Duodenal mucosa (tissue), 2 donors: Measurements from ENCODE around the gene MAPKBP1.

Experiments
- H3K27ac ChIP-seq: one replicate; pipeline ENCODE4 v1.7.0; 2013; ENCODE audit warnings: low read depth, low read length
- H3K27me3 ChIP-seq, 2 donors: one replicate each; pipeline ENCODE4 v1.7.0; 2013; ENCODE audit warnings: low read length in 2 of 2, control low read depth in 1 of 2; ENCODE audit not compliant: insufficient read depth in 2 of 2, control insufficient read depth in 1 of 2
- H3K36me3 ChIP-seq, 2 donors: one replicate each; pipeline ENCODE4 v1.7.0; 2013; ENCODE audit warnings: low read length in 2 of 2, control low read depth in 1 of 2; ENCODE audit not compliant: insufficient read depth in 2 of 2, control insufficient read depth in 1 of 2
- H3K4me1 ChIP-seq, 2 donors: one replicate each; pipeline ENCODE4 v1.7.0; 2013; ENCODE audit warnings: low read length in 2 of 2, control low read depth in 1 of 2; ENCODE audit not compliant: insufficient read depth in 2 of 2, control insufficient read depth in 1 of 2
- H3K4me3 ChIP-seq, 2 donors: one replicate each; pipeline ENCODE4 v1.7.0; 2013; ENCODE audit warnings: low read length in 2 of 2, low read depth in 1 of 2
- H3K9ac ChIP-seq, 2 donors: one replicate each; pipeline ENCODE4 v1.7.0; 2013; ENCODE audit warnings: low read length in 2 of 2, low read depth in 1 of 2
- H3K9me3 ChIP-seq, 2 donors: one replicate each; pipeline ENCODE4 v1.7.0; 2013; ENCODE audit warnings: low read length in 2 of 2, control low read depth in 1 of 2; ENCODE audit not compliant: control insufficient read depth in 1 of 2

The MAPKBP1 gene

GRCh38 chr15:41814534-41814933, 40.2 kb downstream of the MAPKBP1 start:
- Histone ChIP-seq H3K27ac (no peak overlapping the region), H3K36me3 (peaks cover 21 to 70% of the 10 kb centered on the region in 2 donors), H3K4me1 (no peaks in the 10 kb centered on the region)

GRCh38 chr15:41816788-41817187, 42.5 kb downstream of the MAPKBP1 start:
- H3K9ac ChIP-seq, result no peak overlapping the region
- H3K27me3 ChIP-seq, result no peaks in the 10 kb centered on the region
- no peaks in the 10 kb centered on the region for H3K9me3 ChIP-seq
- H3K4me1 ChIP-seq, result peaks cover 6% of the 10 kb centered on the region in 2 donors
- H3K27ac ChIP-seq, result no peak overlapping the region
- peaks cover 21 to 84% of the 10 kb centered on the region in 2 donors for H3K36me3 ChIP-seq
- no peak overlapping the region for H3K4me3 ChIP-seq

More at GRCh38 chr15:41814534-41814933, 40.2 kb downstream of the MAPKBP1 start:
- H3K9me3 ChIP-seq, result no peaks in the 10 kb centered on the region
- H3K4me3 ChIP-seq, result no peak overlapping the region
- H3K9ac ChIP-seq, result no peak overlapping the region
- H3K27me3 ChIP-seq, result no peaks in the 10 kb centered on the region

- Histone ChIP-seq H3K36me3 (peaks cover 20 to 87% of the 10 kb centered on the region in 2 donors), H3K9ac (no peak overlapping the region)
Observed at GRCh38 chr15:41817327-41817726, 43.0 kb downstream of the MAPKBP1 start.

GRCh38 chr15:41817781-41818180, 43.5 kb downstream of the MAPKBP1 start:
- H3K36me3 ChIP-seq, result peaks cover 17 to 87% of the 10 kb centered on the region in 2 donors
- H3K4me1 ChIP-seq, result peaks cover 6 to 7% of the 10 kb centered on the region in 2 donors
- no peak overlapping the region for H3K27ac ChIP-seq
- no peaks in the 10 kb centered on the region for H3K27me3 ChIP-seq
- no peaks in the 10 kb centered on the region for H3K9me3 ChIP-seq
- no peak overlapping the region for H3K4me3 ChIP-seq
- no peak overlapping the region for H3K9ac ChIP-seq

More at GRCh38 chr15:41817327-41817726, 43.0 kb downstream of the MAPKBP1 start:
- no peak overlapping the region for H3K4me3 ChIP-seq
- H3K27me3 ChIP-seq, result no peaks in the 10 kb centered on the region
- H3K4me1 ChIP-seq, result peaks cover 6 to 7% of the 10 kb centered on the region in 2 donors
- no peak overlapping the region for H3K27ac ChIP-seq
- H3K9me3 ChIP-seq, result no peaks in the 10 kb centered on the region

- no peaks in the 10 kb centered on the region for H3K27me3 ChIP-seq
- H3K36me3 ChIP-seq, result peaks cover 30 to 86% of the 10 kb centered on the region in 2 donors
- no peaks in the 10 kb centered on the region for H3K9me3 ChIP-seq
- H3K4me1 ChIP-seq, result peaks cover 6 to 7% of the 10 kb centered on the region in 2 donors
- H3K4me3 ChIP-seq, result no peak overlapping the region
- no peak overlapping the region for H3K27ac ChIP-seq
- H3K9ac ChIP-seq, result no peak overlapping the region
Observed at GRCh38 chr15:41819455-41820050, 45.3 kb downstream of the MAPKBP1 start.

- Histone ChIP-seq H3K4me3 (no peak overlapping the region), H3K27ac (no peak overlapping the region), H3K9ac (no peak overlapping the region), H3K27me3 (no peaks in the 10 kb centered on the region), H3K36me3 (peaks cover 30 to 75% of the 10 kb centered on the region in 2 donors), H3K9me3 (no peaks in the 10 kb centered on the region), H3K4me1 (peaks cover 6 to 7% of the 10 kb centered on the region in 2 donors)
Observed at GRCh38 chr15:41820791-41821423, 46.6 kb downstream of the MAPKBP1 start.

- peaks cover 30 to 65% of the 10 kb centered on the region in 2 donors for H3K36me3 ChIP-seq
- no peak overlapping the region for H3K9ac ChIP-seq
- no peak overlapping the region for H3K27ac ChIP-seq
Observed at GRCh38 chr15:41821831-41822230, 47.5 kb downstream of the MAPKBP1 start.

GRCh38 chr15:41822471-41822870, 48.2 kb downstream of the MAPKBP1 start:
- peaks cover 7 to 10% of the 10 kb centered on the region in 2 donors for H3K4me1 ChIP-seq
- no peak overlapping the region for H3K27ac ChIP-seq
- H3K36me3 ChIP-seq, result peaks cover 28 to 59% of the 10 kb centered on the region in 2 donors

More at GRCh38 chr15:41821831-41822230, 47.5 kb downstream of the MAPKBP1 start:
- H3K4me1 ChIP-seq, result peaks cover 6 to 7% of the 10 kb centered on the region in 2 donors
- H3K4me3 ChIP-seq, result no peak overlapping the region
- H3K9me3 ChIP-seq, result no peaks in the 10 kb centered on the region
- no peaks in the 10 kb centered on the region for H3K27me3 ChIP-seq

GRCh38 chr15:41822957-41823356, 48.7 kb downstream of the MAPKBP1 start:
- peaks cover 7 to 12% of the 10 kb centered on the region in 2 donors for H3K4me1 ChIP-seq
- H3K9ac ChIP-seq, result no peak overlapping the region
- no peak overlapping the region for H3K4me3 ChIP-seq
- H3K27ac ChIP-seq, result no peak overlapping the region
- H3K9me3 ChIP-seq, result no peaks in the 10 kb centered on the region
- peaks cover 24 to 54% of the 10 kb centered on the region in 2 donors for H3K36me3 ChIP-seq
- no peaks in the 10 kb centered on the region for H3K27me3 ChIP-seq

More at GRCh38 chr15:41822471-41822870, 48.2 kb downstream of the MAPKBP1 start:
- Histone ChIP-seq H3K9ac (no peak overlapping the region), H3K4me3 (no peak overlapping the region), H3K27me3 (no peaks in the 10 kb centered on the region), H3K9me3 (no peaks in the 10 kb centered on the region)

GRCh38 chr15:41823502-41823901, 49.2 kb downstream of the MAPKBP1 start:
- Histone ChIP-seq H3K27ac (no peak overlapping the region), H3K36me3 (peaks cover 19 to 49% of the 10 kb centered on the region in 2 donors), H3K27me3 (no peaks in the 10 kb centered on the region), H3K9ac (no peak overlapping the region), H3K4me3 (no peak overlapping the region), H3K4me1 (peaks cover 9 to 13% of the 10 kb centered on the region in 2 donors), H3K9me3 (no peaks in the 10 kb centered on the region)
